Chondrocyte (in vitro differentiated cells): Measurements from ENCODE around the gene ADGRL3. TPM values are rescaled to one million over a fixed set of nuclear protein-coding genes. Genes with fewer than 3 reads are reported as not detected.

Source experiments
- DNase-seq: peaks from one replicate; pipeline ENCODE4 v3.0.0; 2021; ENCODE audit warnings: mixed read lengths, low spot score
- H3K27ac Mint-ChIP-seq: one replicate; pipeline ENCODE4 v1.8.0; 2021; ENCODE audit warnings: mild to moderate bottlenecking, moderate library complexity, mixed read lengths; ENCODE audit not compliant: unreplicated experiment
- H3K27me3 Mint-ChIP-seq: 2 replicates; pipeline ENCODE4 v1.8.0; 2021; ENCODE audit warnings: low read depth, mixed read lengths
- H3K36me3 Mint-ChIP-seq: 2 replicates; pipeline ENCODE4 v1.8.0; 2021; ENCODE audit warnings: low read depth, mixed read lengths
- H3K4me1 Mint-ChIP-seq: 2 replicates; pipeline ENCODE4 v1.8.0; 2021; ENCODE audit warnings: low read depth, mild to moderate bottlenecking, mixed read lengths
- H3K4me3 Mint-ChIP-seq: one replicate; pipeline ENCODE4 v1.8.0; 2021; ENCODE audit warnings: mild to moderate bottlenecking, moderate library complexity, mixed read lengths; ENCODE audit not compliant: unreplicated experiment
- H3K9me3 Mint-ChIP-seq: 2 replicates; pipeline ENCODE4 v1.8.0; 2021; ENCODE audit warnings: low read depth, mixed read lengths
- total RNA-seq: library from RNA; stranded (reverse); gene quantifications from 3 replicates; pipeline ENCODE4 v1.2.1, GENCODE V29; 2021
- TF ChIP-seq, protein P1 (sequence below): fragments of 200-600 bp; sonication (generic); IDR thresholded peaks from 2 replicates; pipeline ENCODE4 v1.5.0; 2021; ENCODE audit warnings: antibody characterized with exemption, mild to moderate bottlenecking, moderate library complexity

The ADGRL3 gene
- total RNA-seq, 1 donor from 2014 or later = 11.6 TPM

DNA sequence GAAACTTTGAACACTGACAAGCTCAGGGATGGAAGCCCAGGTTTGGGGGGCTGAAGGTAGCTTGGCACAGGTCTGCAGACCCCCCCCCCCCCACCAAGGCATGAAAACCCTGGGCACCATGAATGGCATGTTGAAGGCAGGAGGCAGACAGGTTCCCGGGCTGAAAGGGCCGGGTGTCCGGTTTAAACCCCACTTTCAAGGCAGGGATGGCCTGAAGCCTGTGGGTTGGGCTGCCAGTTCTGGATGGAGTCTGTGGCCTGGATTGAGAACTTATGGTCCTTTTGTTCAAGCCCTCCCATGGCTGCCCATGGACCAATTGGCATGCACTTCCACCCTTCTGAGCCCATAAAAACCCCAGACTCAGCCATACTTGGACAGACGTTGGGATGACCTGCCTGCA, 616.9 kb downstream of the ADGRL3 start:
- Mint-ChIP-seq H3K36me3 (peaks cover 3% of the 10 kb centered on the region), H3K9me3 (no peaks in the 10 kb centered on the region), H3K27ac (no peak overlapping the region), H3K4me3 (no peak overlapping the region), H3K27me3 (no peaks in the 10 kb centered on the region), H3K4me1 (no peaks in the 10 kb centered on the region)
- TF ChIP-seq, protein P1, sequence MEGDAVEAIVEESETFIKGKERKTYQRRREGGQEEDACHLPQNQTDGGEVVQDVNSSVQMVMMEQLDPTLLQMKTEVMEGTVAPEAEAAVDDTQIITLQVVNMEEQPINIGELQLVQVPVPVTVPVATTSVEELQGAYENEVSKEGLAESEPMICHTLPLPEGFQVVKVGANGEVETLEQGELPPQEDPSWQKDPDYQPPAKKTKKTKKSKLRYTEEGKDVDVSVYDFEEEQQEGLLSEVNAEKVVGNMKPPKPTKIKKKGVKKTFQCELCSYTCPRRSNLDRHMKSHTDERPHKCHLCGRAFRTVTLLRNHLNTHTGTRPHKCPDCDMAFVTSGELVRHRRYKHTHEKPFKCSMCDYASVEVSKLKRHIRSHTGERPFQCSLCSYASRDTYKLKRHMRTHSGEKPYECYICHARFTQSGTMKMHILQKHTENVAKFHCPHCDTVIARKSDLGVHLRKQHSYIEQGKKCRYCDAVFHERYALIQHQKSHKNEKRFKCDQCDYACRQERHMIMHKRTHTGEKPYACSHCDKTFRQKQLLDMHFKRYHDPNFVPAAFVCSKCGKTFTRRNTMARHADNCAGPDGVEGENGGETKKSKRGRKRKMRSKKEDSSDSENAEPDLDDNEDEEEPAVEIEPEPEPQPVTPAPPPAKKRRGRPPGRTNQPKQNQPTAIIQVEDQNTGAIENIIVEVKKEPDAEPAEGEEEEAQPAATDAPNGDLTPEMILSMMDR = no peak
- no peak for DNase-seq

DNA sequence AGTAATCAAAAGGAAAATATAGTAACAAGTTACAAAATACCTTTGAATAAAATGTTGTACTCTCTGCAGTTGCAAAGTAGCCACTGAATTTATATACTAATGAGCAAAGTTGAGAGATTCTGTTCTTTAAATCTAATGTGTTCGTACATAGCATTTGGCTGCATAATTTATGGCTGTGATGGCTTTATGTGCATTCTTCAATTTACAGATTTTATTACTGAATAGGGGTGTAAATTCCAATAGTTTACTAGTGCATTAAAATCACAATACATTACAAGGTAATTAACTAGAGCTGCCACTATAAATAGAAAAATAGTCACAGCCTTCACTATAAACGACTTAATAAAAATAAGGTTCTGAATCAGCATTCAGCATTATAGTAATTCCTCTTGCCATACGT, 620.0 kb downstream of the ADGRL3 start:
- Mint-ChIP-seq H3K27me3 (no peaks in the 10 kb centered on the region), H3K4me3 (no peak overlapping the region), H3K9me3 (no peaks in the 10 kb centered on the region), H3K4me1 (no peaks in the 10 kb centered on the region), H3K27ac (no peak overlapping the region), H3K36me3 (peaks cover 3% of the 10 kb centered on the region)
- no peak for DNase-seq
- TF ChIP-seq, protein P1 = no peak

DNA sequence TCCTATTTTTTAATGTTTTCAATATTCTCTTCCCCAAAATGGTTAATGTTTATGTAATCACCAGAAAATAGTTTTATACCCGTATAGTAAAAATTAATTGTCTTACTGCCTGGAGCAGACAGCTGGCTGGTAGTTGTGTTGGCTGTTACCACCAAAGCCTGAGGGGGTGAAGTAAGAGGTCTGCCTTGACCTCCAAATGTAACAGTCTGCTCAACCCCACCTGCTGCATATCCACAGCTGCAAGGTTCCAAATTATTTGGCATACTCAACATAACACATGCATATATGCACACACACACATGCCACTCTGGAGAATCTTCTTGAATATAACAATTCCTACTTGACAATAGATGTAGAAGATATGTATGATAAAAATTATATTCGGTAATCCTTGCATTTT, 624.3 kb downstream of the ADGRL3 start:
- TF ChIP-seq, protein P1 = no peak
- Mint-ChIP-seq H3K36me3 (no peaks in the 10 kb centered on the region), H3K4me3 (no peak overlapping the region), H3K27ac (no peak overlapping the region), H3K9me3 (no peaks in the 10 kb centered on the region), H3K27me3 (no peaks in the 10 kb centered on the region), H3K4me1 (no peaks in the 10 kb centered on the region)
- DNase-seq = no peak

DNA sequence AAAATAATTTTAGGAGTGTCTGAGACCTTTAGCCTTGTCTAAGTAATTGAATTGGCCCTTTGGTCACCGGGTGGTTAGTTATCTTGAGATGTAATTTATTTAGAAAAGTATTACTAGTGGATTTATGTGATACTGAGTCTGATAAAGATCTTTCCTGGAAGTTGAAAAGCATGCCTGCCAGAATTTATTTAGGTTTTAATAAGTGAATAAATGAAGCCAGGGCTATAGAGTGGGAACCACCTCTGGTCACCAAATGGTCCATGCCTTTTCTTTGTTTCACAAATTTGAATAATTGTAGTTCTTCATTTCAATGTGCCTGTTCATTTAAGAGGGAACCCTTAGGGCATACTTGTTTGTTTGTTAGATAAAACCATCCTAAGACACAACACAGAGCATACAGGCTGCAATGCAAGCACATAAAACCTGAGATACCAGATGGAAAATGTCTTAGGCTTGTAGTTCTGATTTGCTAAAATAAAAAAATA, 627.8 kb downstream of the ADGRL3 start:
- Mint-ChIP-seq H3K27me3 (no peaks in the 10 kb centered on the region), H3K36me3 (no peaks in the 10 kb centered on the region), H3K4me1 (no peaks in the 10 kb centered on the region), H3K9me3 (no peaks in the 10 kb centered on the region), H3K27ac (no peak overlapping the region), H3K4me3 (no peak overlapping the region)
- TF ChIP-seq, protein P1 = no peak
- no peak for DNase-seq

DNA sequence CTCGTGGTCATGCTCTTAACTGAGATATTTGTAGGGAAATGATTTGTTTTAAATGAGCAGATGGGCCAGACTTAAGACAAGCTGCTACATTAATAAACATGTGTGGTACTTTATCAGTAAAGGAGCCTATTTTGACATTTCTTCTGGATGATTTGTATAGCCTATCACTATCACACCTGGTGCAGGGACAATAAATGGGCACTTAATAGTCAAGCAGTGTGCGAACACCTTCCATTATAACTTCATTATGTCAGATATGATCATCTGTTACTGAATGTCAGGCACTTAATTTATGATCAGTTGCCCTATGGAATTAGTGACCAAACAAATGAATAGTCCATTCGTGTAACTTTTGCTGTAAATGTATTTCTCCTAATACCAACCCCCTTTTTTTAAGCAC, 628.8 kb downstream of the ADGRL3 start:
- Mint-ChIP-seq H3K27ac (no peak overlapping the region), H3K4me3 (no peak overlapping the region), H3K4me1 (no peaks in the 10 kb centered on the region), H3K36me3 (no peaks in the 10 kb centered on the region), H3K27me3 (no peaks in the 10 kb centered on the region), H3K9me3 (no peaks in the 10 kb centered on the region)
- TF ChIP-seq, protein P1 = no peak
- no peak for DNase-seq
